NCI-H2227 treated with DMSO at 0.1 percent for 48 hours (cell line): ENCODE measurements around the gene ITPK1.

Experiments used
- DNase-seq: peaks from one replicate; lab custom pipeline; 2025; lab: John Stamatoyannopoulos, UW

ITPK1 gene

GRCh38 chr14:92888896-92889295 is 226.8 kb downstream of the ITPK1 start:
- DNase-seq, result no peak

- no peak for DNase-seq
Observed at GRCh38 chr14:92887157-92887556, 228.6 kb downstream of the ITPK1 start.
